Chondrocyte (in vitro differentiated cells): ENCODE measurements around the gene PKD2. TPM values are rescaled to one million over a fixed set of nuclear protein-coding genes. Genes with fewer than 3 reads are reported as not detected.

ENCODE experiments used
- DNase-seq: peaks from one replicate; pipeline ENCODE4 v3.0.0; 2021; ENCODE audit warnings: mixed read lengths, low spot score
- H3K27ac Mint-ChIP-seq: one replicate; pipeline ENCODE4 v1.8.0; 2021; ENCODE audit warnings: mild to moderate bottlenecking, moderate library complexity, mixed read lengths; ENCODE audit not compliant: unreplicated experiment
- H3K27me3 Mint-ChIP-seq: 2 replicates; pipeline ENCODE4 v1.8.0; 2021; ENCODE audit warnings: low read depth, mixed read lengths
- H3K36me3 Mint-ChIP-seq: 2 replicates; pipeline ENCODE4 v1.8.0; 2021; ENCODE audit warnings: low read depth, mixed read lengths
- H3K4me1 Mint-ChIP-seq: 2 replicates; pipeline ENCODE4 v1.8.0; 2021; ENCODE audit warnings: low read depth, mild to moderate bottlenecking, mixed read lengths
- H3K4me3 Mint-ChIP-seq: one replicate; pipeline ENCODE4 v1.8.0; 2021; ENCODE audit warnings: mild to moderate bottlenecking, moderate library complexity, mixed read lengths; ENCODE audit not compliant: unreplicated experiment
- H3K9me3 Mint-ChIP-seq: 2 replicates; pipeline ENCODE4 v1.8.0; 2021; ENCODE audit warnings: low read depth, mixed read lengths
- CTCF ChIP-seq: fragments of 200-600 bp; sonication (generic); IDR thresholded peaks from 2 replicates; pipeline ENCODE4 v1.5.0; 2021; ENCODE audit warnings: antibody characterized with exemption, mild to moderate bottlenecking, moderate library complexity
- total RNA-seq: library from RNA; stranded (reverse); gene quantifications from 3 replicates; pipeline ENCODE4 v1.2.1, GENCODE V29; 2021

Gene PKD2
- total RNA-seq, 1 donor from 2014 or later, result 71.7 TPM

- Mint-ChIP-seq H3K36me3 (no peaks in the 10 kb centered on the region), H3K27ac (no peak overlapping the region)
Measured at GRCh38 chr4:88108747-88109122, 101.3 kb downstream of the PKD2 start.

GRCh38 chr4:88109123-88109881, 101.9 kb downstream of the PKD2 start:
- no peaks in the 10 kb centered on the region for H3K9me3 Mint-ChIP-seq
- no peak for DNase-seq
- TF ChIP-seq CTCF, result no peak
- H3K36me3 Mint-ChIP-seq, result no peaks in the 10 kb centered on the region
- H3K27me3 Mint-ChIP-seq, result no peaks in the 10 kb centered on the region
- H3K4me3 Mint-ChIP-seq, result no peak overlapping the region
- H3K4me1 Mint-ChIP-seq, result peaks cover 28% of the 10 kb centered on the region
- H3K27ac Mint-ChIP-seq, result no peak overlapping the region

More at GRCh38 chr4:88108747-88109122, 101.3 kb downstream of the PKD2 start:
- no peak for TF ChIP-seq CTCF
- Mint-ChIP-seq H3K9me3 (no peaks in the 10 kb centered on the region), H3K27me3 (no peaks in the 10 kb centered on the region), H3K4me3 (no peak overlapping the region), H3K4me1 (peaks cover 28% of the 10 kb centered on the region)
- no peak for DNase-seq

GRCh38 chr4:88110826-88111225, 103.4 kb downstream of the PKD2 start:
- Mint-ChIP-seq H3K4me1 (peaks cover 21% of the 10 kb centered on the region), H3K27me3 (no peaks in the 10 kb centered on the region), H3K4me3 (no peak overlapping the region), H3K27ac (no peak overlapping the region), H3K9me3 (no peaks in the 10 kb centered on the region), H3K36me3 (no peaks in the 10 kb centered on the region)
- no peak for DNase-seq
- TF ChIP-seq CTCF, result no peak

GRCh38 chr4:88112856-88113255, 105.4 kb downstream of the PKD2 start:
- no peaks in the 10 kb centered on the region for H3K36me3 Mint-ChIP-seq
- no peaks in the 10 kb centered on the region for H3K9me3 Mint-ChIP-seq
- H3K27ac Mint-ChIP-seq, result no peak overlapping the region

GRCh38 chr4:88115587-88115986, 108.2 kb downstream of the PKD2 start:
- DNase-seq, result no peak
- Mint-ChIP-seq H3K9me3 (peaks cover 13% of the 10 kb centered on the region), H3K36me3 (peaks cover 4% of the 10 kb centered on the region), H3K4me3 (no peak overlapping the region), H3K4me1 (peaks cover 3% of the 10 kb centered on the region), H3K27me3 (no peaks in the 10 kb centered on the region), H3K27ac (no peak overlapping the region)
- TF ChIP-seq CTCF, result no peak

More at GRCh38 chr4:88112856-88113255, 105.4 kb downstream of the PKD2 start:
- DNase-seq, result no peak
- TF ChIP-seq CTCF, result no peak
- Mint-ChIP-seq H3K4me1 (peaks cover 12% of the 10 kb centered on the region), H3K4me3 (no peak overlapping the region), H3K27me3 (no peaks in the 10 kb centered on the region)
